T-helper 1 cell treated with Interleukin-12 subunit alpha and Interleukin-12 subunit beta and Interleukin-4 antibody, amounts not matched to agents 30 μg/mL and 1 μg/mL, for 36 hours (primary cell): ENCODE data around the gene CNTRL.

ENCODE experiments used
- H3K27ac Mint-ChIP-seq: one replicate; pipeline ENCODE4 v1.8.0; 2021; ENCODE audit warnings: mild to moderate bottlenecking, mixed read lengths
- H3K27me3 Mint-ChIP-seq: one replicate; pipeline ENCODE4 v1.8.0; 2021; ENCODE audit warnings: low read depth, mixed read lengths
- H3K36me3 Mint-ChIP-seq: one replicate; pipeline ENCODE4 v1.8.0; 2021; ENCODE audit warnings: low read depth, mixed read lengths
- H3K4me1 Mint-ChIP-seq: one replicate; pipeline ENCODE4 v1.8.0; 2021; ENCODE audit warnings: low read depth, mixed read lengths
- H3K4me3 Mint-ChIP-seq: one replicate; pipeline ENCODE4 v1.8.0; 2021; ENCODE audit warnings: mild to moderate bottlenecking, moderate library complexity, mixed read lengths
- H3K9me3 Mint-ChIP-seq: one replicate; pipeline ENCODE4 v1.8.0; 2021; ENCODE audit warnings: mixed read lengths

CNTRL gene

GRCh38 chr9:121185774-121186403 lies 111.1 kb downstream of the CNTRL start:
- Mint-ChIP-seq H3K27ac (no peak overlapping the region), H3K36me3 (peaks cover 39% of the 10 kb centered on the region), H3K4me3 (no peak overlapping the region), H3K27me3 (no peaks in the 10 kb centered on the region), H3K4me1 (peaks cover 34% of the 10 kb centered on the region), H3K9me3 (no peaks in the 10 kb centered on the region)

DNA sequence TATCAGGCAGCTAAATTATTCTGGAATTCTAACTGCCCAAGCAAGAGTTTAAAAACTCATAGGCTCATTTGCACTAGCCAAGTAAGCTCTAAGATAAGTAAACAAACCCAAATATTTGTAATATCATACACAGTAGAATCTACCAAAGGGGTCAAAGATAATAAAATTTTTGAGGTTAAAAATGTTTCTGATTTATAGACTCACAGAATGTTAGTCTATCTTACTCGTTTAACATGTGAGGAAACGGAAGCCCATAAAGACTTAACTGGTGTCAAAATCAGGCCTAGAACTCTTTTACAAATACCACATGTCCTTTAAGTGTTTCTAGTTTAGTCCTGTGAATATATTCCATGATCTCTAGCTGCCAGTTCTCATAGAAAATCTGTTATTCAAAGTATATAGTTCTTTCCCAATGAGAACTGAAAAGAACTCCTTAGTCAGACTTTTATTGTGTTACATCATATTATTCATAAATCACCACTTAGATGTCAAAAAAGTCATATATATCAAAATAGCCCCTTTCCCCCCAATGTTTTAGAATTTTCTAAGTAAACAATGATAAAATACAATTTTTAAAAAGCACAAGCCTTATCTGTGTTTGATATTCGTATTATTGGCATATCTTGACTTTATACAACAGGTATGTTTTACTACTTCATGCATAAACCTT lies 113.0 kb downstream of the CNTRL start:
- Mint-ChIP-seq H3K9me3 (no peaks in the 10 kb centered on the region), H3K27ac (no peak overlapping the region), H3K36me3 (peaks cover 31% of the 10 kb centered on the region), H3K4me1 (peaks cover 36% of the 10 kb centered on the region), H3K27me3 (no peaks in the 10 kb centered on the region), H3K4me3 (no peak overlapping the region)

- H3K27me3 Mint-ChIP-seq = no peaks in the 10 kb centered on the region
- peaks cover 26% of the 10 kb centered on the region for H3K36me3 Mint-ChIP-seq
- H3K4me3 Mint-ChIP-seq = no peak overlapping the region
- H3K9me3 Mint-ChIP-seq = no peaks in the 10 kb centered on the region
- peaks cover 37% of the 10 kb centered on the region for H3K4me1 Mint-ChIP-seq
- no peak overlapping the region for H3K27ac Mint-ChIP-seq
Measured at GRCh38 chr9:121189006-121189405, 114.3 kb downstream of the CNTRL start.

DNA sequence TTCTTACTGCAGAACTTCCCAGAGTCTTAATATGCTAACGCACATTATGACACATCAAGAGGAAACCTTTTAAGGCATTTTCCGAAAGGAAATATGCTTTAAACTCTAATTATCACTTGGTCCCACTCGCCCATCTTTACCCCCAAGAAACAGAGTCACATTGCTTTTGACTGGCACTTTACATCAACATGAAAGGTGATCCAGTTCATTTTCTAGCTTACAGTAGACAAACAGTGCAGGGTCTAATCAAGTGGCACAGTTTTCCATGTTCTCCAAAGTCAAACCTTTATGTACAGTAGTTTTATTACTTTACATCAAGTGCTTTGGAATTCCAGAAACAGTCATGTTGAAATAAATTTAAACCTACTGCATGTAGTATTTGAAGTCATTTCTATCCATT lies 114.9 kb downstream of the CNTRL start:
- Mint-ChIP-seq H3K27ac (no peak overlapping the region), H3K9me3 (no peaks in the 10 kb centered on the region), H3K36me3 (peaks cover 26% of the 10 kb centered on the region), H3K27me3 (no peaks in the 10 kb centered on the region), H3K4me3 (no peak overlapping the region), H3K4me1 (peaks cover 40% of the 10 kb centered on the region)

DNA sequence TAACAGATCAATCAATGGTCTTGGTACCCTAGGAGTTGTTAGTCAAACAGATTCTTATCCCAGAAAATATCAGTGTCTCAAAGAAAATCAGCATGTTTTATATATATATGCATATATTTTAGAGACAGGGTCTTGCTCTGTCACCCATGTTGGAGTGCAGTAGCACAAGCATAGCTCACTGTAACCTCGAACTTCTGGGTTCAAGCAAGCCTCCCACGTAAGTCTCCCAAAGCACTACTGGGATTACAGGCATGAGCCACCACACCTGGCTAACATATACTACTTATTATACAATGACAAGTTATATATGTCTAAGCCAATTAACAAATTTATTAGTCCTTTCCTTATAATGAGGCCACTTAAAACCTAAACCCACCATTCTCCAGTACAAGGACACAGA lies 116.5 kb downstream of the CNTRL start:
- H3K27ac Mint-ChIP-seq = no peak overlapping the region
- no peaks in the 10 kb centered on the region for H3K27me3 Mint-ChIP-seq
- peaks cover 34% of the 10 kb centered on the region for H3K4me1 Mint-ChIP-seq
- H3K36me3 Mint-ChIP-seq = peaks cover 13% of the 10 kb centered on the region
- H3K9me3 Mint-ChIP-seq = no peaks in the 10 kb centered on the region
- H3K4me3 Mint-ChIP-seq = no peak overlapping the region

- H3K36me3 Mint-ChIP-seq = peaks cover 11% of the 10 kb centered on the region
- no peaks in the 10 kb centered on the region for H3K9me3 Mint-ChIP-seq
- H3K27me3 Mint-ChIP-seq = no peaks in the 10 kb centered on the region
- H3K4me1 Mint-ChIP-seq = peaks cover 40% of the 10 kb centered on the region
- H3K4me3 Mint-ChIP-seq = no peak overlapping the region
- no peak overlapping the region for H3K27ac Mint-ChIP-seq
Measured at GRCh38 chr9:121192518-121192917, 117.8 kb downstream of the CNTRL start.

DNA sequence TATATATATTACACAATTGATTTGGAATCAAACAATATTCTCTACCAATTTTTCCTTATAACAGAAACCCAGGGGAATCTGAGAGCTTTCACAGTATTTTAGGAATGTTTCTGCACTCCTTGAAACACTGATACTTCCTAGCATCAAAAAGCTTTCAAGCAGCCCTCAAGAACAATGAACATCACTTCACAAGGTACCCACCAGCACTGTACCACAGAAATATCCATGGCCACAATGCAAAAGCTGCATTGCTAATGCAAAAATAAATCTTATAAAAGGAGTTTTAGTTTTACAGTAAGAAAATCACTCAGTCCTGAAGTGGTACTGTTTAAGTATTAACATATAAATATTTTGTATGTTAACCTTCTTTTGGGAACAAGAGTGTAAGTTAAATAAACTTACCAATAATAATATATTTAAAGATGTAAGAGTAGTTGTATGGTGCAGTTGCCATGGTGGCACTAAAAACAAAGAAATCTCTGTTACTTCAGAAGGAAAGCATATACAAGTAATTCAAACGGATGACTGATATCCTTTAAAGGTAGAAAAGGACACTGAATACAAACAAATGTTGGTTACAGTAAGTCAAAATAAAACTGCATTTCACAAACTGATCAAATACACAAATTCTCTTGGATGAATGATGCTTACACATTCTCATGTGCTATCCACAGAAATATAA lies 118.3 kb downstream of the CNTRL start:
- Mint-ChIP-seq H3K4me3 (no peak overlapping the region), H3K27me3 (no peaks in the 10 kb centered on the region), H3K36me3 (peaks cover 8% of the 10 kb centered on the region), H3K4me1 (peaks cover 40% of the 10 kb centered on the region), H3K27ac (no peak overlapping the region), H3K9me3 (no peaks in the 10 kb centered on the region)

DNA sequence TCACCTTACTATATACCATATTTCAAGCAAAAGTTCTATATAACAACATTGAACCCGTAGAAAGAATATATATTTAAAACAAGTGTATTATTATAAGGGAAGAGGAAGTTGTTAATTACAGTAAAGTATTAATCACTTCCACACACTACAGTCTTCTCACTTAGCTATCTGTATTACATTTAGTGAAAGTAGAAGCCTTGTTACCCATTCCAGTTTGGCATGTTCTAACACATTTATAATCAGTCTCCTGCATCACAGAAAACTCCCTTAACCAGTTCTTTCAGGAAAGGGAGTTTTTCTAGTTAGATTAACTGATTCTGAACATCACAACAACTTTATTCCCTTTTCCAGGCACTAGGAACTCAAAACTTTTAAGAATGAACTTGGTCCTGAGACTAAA lies 120.0 kb downstream of the CNTRL start:
- H3K36me3 Mint-ChIP-seq = peaks cover 6% of the 10 kb centered on the region
- no peak overlapping the region for H3K4me3 Mint-ChIP-seq
- no peaks in the 10 kb centered on the region for H3K9me3 Mint-ChIP-seq
- H3K27ac Mint-ChIP-seq = no peak overlapping the region
- no peaks in the 10 kb centered on the region for H3K27me3 Mint-ChIP-seq
- H3K4me1 Mint-ChIP-seq = peaks cover 45% of the 10 kb centered on the region

- Mint-ChIP-seq H3K9me3 (no peaks in the 10 kb centered on the region), H3K36me3 (peaks cover 5% of the 10 kb centered on the region), H3K27me3 (no peaks in the 10 kb centered on the region), H3K4me1 (peaks cover 50% of the 10 kb centered on the region), H3K27ac (no peak overlapping the region), H3K4me3 (no peak overlapping the region)
Measured at GRCh38 chr9:121196389-121196788, 121.6 kb downstream of the CNTRL start.

- no peaks in the 10 kb centered on the region for H3K9me3 Mint-ChIP-seq
- peaks cover 49% of the 10 kb centered on the region for H3K4me1 Mint-ChIP-seq
- peaks cover 7% of the 10 kb centered on the region for H3K36me3 Mint-ChIP-seq
- no peak overlapping the region for H3K4me3 Mint-ChIP-seq
- H3K27me3 Mint-ChIP-seq = no peaks in the 10 kb centered on the region
- H3K27ac Mint-ChIP-seq = no peak overlapping the region
Measured at GRCh38 chr9:121197132-121197531, 122.4 kb downstream of the CNTRL start.

DNA sequence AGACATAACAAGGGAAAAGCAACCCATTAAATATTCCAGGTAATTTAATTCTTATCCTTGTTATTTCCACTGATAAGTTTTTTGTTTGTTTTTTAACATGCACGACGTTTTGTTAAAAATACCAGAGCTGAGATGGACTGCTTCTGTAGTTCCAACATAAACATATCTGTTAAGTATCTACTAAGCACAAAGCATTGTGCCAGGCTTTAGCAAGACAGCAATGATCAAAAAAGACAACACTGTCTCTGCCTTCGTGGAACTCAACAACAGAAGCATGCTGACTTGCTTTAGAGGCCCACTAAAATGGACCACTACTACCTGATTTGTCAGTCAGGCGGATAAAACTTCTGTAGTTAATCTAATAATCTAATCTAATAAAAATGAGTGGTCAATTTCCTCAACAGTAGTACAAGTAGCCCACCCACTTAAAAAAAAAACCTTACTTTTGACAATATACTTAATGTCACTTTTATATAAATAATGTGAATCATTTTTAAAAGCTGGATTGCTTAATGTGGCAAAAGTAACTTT lies 123.8 kb downstream of the CNTRL start:
- Mint-ChIP-seq H3K27me3 (no peaks in the 10 kb centered on the region), H3K36me3 (peaks cover 7% of the 10 kb centered on the region), H3K27ac (no peak overlapping the region), H3K4me1 (peaks cover 49% of the 10 kb centered on the region), H3K4me3 (peak overlapping the region; percentile 49), H3K9me3 (no peaks in the 10 kb centered on the region)

DNA sequence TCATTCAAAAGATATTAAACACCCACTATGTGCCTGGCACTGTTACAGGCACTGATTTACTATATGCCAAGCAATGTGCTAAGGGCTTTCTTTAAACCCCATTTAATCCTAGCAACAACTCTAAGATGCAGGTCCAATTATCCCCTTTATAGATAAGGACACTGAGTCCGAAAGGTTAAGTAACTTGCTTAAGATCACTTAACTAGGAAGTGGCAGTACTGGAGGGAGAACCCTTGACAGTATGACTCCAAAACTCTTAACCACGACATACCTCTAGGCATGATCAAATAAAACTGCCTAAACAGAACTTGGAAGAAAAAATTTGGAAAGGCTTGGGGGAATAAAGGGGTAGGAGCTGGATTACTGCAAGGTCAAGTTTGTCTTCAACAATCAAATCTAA lies 125.2 kb downstream of the CNTRL start:
- peaks cover 46% of the 10 kb centered on the region for H3K4me1 Mint-ChIP-seq
- H3K36me3 Mint-ChIP-seq = peaks cover 7% of the 10 kb centered on the region
- H3K27ac Mint-ChIP-seq = peak overlapping the region; percentile 87
- no peaks in the 10 kb centered on the region for H3K27me3 Mint-ChIP-seq
- H3K4me3 Mint-ChIP-seq = peak overlapping the region; percentile 91
- no peaks in the 10 kb centered on the region for H3K9me3 Mint-ChIP-seq

DNA sequence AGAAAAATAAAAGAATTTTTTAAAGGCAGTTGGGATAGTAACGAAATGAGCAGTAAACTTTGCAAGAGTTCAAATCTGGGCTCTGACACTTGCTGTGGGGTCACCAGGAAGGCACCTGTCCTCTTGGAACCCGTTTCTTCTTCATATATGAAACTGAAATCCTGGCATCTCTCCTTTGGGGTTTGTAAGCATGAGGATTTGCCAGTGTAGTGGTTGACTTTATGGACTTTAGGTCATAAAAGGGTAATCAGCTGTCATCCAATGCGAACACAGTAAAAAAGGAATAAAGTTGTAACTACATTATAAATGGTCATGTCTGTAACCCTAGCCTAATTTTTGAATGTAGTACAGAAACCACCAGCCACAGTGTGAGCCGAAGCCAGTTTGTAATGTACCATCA lies 125.6 kb downstream of the CNTRL start:
- Mint-ChIP-seq H3K9me3 (no peaks in the 10 kb centered on the region), H3K27ac (peak overlapping the region; percentile 87), H3K4me3 (peak overlapping the region; percentile 91), H3K4me1 (peaks cover 43% of the 10 kb centered on the region), H3K27me3 (no peaks in the 10 kb centered on the region), H3K36me3 (peaks cover 7% of the 10 kb centered on the region)

DNA sequence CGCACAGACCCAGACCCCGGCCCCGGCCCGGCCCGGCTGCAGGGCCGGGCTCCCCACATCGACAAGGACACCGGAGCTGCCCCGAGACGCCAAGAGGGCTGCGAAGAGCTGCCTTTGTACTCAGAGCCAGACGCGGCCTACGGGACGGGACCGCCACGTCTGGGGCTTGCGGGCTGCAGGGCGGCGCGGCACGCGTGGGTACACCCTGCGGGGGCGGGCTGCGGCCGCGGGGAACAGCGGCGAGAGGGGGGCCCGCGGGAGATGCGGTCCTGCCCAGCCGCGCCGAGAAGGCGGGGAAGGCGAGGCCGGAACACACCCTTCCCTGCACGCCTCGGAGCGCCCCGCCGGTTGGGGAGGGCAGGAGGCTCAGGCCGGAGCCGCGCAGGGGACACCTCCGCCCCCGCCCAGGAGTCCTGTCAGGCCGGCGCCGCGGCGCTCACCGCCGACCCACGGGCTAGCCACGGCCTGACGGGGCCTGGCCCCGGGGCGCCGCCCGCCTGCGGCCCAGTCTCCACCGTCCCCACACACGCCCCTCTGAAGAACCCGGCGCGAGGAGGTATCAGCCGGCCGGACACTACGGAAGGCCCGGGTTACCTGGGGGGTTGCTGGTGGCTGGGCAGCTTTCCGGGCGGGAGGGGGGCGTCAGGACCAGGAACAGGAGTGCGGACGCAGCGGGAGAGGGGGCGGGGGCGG lies 126.4 kb downstream of the CNTRL start:
- no peaks in the 10 kb centered on the region for H3K9me3 Mint-ChIP-seq
- H3K27me3 Mint-ChIP-seq = no peaks in the 10 kb centered on the region
- H3K27ac Mint-ChIP-seq = peak overlapping the region; percentile 89
- H3K36me3 Mint-ChIP-seq = peaks cover 7% of the 10 kb centered on the region
- H3K4me3 Mint-ChIP-seq = peak overlapping the region; percentile 91
- H3K4me1 Mint-ChIP-seq = peaks cover 38% of the 10 kb centered on the region
